Measurements from ENCODE around the gene PTPRT.

PTPRT gene

DNA sequence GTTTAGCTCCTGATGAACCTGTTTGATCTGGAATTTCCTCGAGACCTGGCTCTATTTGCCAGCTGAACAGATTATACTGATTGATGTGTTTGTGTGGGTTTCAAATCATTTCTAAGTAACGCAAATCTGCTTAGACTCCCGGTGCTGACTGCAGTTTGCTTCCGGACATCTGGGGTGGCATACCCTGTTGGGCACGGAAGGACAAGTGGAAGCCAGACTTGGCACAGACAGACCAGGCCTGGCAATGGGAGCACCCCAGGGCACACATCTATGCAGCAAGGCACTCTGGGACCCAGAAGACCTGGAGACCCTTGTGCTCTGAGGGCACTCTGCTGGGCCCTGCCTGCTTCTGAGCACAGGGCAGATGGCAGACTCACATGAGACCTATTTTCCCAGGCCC is 1137.8 kb downstream of the PTPRT start:
- no peak overlapping the region for H3K4me3 ChIP-seq (ENCODE audit: low read depth, low read length)
- no peak for TF ChIP-seq CTCF (IDR thresholded peaks at IDR 0.05; ENCODE audit: borderline replicate concordance, insufficient read depth, low read depth, low read length)

- no peak for TF ChIP-seq CTCF (IDR thresholded peaks at IDR 0.05; ENCODE audit: borderline replicate concordance, insufficient read depth, low read depth, low read length)
- no peak overlapping the region for H3K4me3 ChIP-seq (ENCODE audit: low read depth, low read length)
Measured at GRCh38 chr20:42046371-42047085, 1143.2 kb downstream of the PTPRT start.

DNA sequence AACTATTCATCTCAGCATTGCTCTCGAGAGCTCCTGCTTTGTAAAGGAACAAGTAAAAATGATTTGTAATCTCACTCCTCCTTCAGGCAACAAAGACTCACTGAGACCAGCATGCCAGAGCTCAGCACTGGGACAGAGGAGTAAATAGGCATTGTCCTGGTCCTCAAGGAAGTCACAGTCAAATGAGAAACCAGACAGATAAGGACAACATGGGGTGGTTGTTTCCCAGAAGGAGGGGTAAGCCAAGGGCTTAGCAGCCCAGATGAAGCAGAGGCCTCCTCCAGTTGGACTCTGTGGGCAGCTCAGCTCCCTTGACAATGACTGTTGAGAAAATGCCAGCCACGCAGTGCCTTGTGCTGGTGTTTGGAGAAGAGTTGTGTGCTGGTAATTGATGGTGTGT is 1145.8 kb downstream of the PTPRT start:
- no peak for TF ChIP-seq CTCF (IDR thresholded peaks at IDR 0.05; ENCODE audit: borderline replicate concordance, insufficient read depth, low read depth, low read length)

GRCh38 chr20:42041000-42041565 is 1148.6 kb downstream of the PTPRT start:
- TF ChIP-seq CTCF (IDR thresholded peaks at IDR 0.05; ENCODE audit: borderline replicate concordance, insufficient read depth, low read depth, low read length): no peak
- no peak overlapping the region for H3K4me3 ChIP-seq (ENCODE audit: low read depth, low read length)

More for the DNA sequence above, 1145.8 kb downstream of the PTPRT start:
- no peak overlapping the region for H3K4me3 ChIP-seq (ENCODE audit: low read depth, low read length)

DNA sequence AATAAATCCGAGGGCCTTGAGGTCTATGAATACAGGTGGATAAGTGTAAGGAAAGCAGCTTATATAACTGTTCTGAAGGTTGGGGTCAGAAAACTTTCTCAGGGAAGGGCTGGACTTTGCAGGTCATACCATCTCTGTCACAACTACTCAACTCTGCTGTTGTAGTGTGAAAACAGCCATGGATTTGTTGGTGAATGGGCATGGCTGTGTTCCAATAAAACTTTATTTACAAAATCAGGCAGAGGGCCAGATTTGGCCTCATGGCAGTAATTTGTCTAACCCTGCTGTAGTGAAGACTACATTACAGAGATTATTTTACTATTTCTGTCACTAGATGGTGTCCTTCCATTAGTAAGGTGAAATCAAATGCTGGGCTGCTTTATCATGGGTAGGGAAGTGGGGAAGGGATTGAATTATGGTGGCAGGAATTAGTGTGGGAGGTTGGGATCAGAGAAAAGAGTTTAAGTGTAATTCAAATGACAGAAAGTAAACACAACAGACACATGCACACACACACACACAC is 1161.9 kb downstream of the PTPRT start:
- H3K4me3 ChIP-seq (ENCODE audit: low read depth, low read length): no peak overlapping the region
- TF ChIP-seq CTCF (IDR thresholded peaks at IDR 0.05; ENCODE audit: borderline replicate concordance, insufficient read depth, low read depth, low read length): no peak

GRCh38 chr20:42026599-42026998 is 1163.1 kb downstream of the PTPRT start:
- TF ChIP-seq CTCF (IDR thresholded peaks at IDR 0.05; ENCODE audit: borderline replicate concordance, insufficient read depth, low read depth, low read length): no peak
- no peak overlapping the region for H3K4me3 ChIP-seq (ENCODE audit: low read depth, low read length)

GRCh38 chr20:42024653-42025052 is 1165.1 kb downstream of the PTPRT start:
- H3K4me3 ChIP-seq (ENCODE audit: low read depth, low read length): no peak overlapping the region
- no peak for TF ChIP-seq CTCF (IDR thresholded peaks at IDR 0.05; ENCODE audit: borderline replicate concordance, insufficient read depth, low read depth, low read length)

All from GM12875 (cell line).